SKM-1 treated with dmso at 0.1 percent for 144 hours (cell line): ENCODE results near the gene SLCO3A1.
A peak's percentile ranks its signal among the peaks of the same experiment; 100 is the strongest.

ENCODE experiments used
- DNase-seq: peaks from one replicate; lab custom pipeline; 2025; ENCODE audit not compliant: unreplicated experiment; lab: John Stamatoyannopoulos, UW

The SLCO3A1 gene

DNA sequence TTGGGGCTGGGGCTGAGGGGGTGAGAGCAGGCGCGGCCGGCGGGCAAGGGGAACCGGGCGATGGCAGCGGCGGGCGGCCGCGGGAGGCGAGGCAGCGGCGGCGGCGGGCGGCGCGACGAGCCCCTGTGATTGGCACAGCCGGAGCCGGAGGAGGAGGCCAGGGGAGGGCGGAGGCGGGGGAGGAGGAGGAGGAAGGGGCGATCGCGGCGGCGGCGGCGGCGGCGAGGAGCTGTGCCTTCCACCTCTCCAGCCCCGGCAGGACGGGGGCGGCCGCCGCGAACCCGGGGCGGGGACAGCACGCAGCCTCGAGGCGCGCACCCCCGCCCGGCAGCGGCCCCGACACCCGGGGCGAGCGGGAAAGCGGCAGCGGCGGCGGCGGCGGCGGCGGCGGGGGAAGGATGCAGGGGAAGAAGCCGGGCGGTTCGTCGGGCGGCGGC lies at the start of gene SLCO3A1:
Gene SLCO3A1 (plus strand): TSS at position 198 of the 437 bp plus-strand sequence.
- peak; percentile 32 for DNase-seq

GRCh38 chr15:91807122-91807521 lies 46.4 kb upstream of the SLCO3A1 start:
- DNase-seq = no peak

GRCh38 chr15:91813924-91814323 lies 39.6 kb upstream of the SLCO3A1 start:
- DNase-seq = no peak

DNA sequence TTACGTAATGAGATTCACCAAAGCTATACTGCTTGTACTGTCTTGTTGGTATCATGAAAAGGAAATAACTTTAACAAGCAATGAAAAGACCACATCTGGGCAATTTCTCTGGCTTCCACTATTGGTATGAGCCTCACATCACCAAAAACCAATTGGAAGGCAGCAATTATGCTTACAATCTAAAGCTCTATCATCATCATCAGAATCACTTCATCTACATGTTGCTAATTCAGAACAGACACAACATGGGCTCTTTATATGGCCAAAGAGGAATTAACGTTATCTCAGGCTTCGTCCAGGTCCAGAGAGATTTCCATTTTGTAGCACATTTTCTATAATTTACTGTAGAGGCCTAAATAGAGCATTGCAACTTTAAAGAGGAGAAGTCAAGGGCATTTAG lies 36.6 kb upstream of the SLCO3A1 start:
- no peak for DNase-seq

- DNase-seq = no peak
Observed at GRCh38 chr15:91821458-91821857, 32.0 kb upstream of the SLCO3A1 start.

GRCh38 chr15:91824256-91824655 lies 29.3 kb upstream of the SLCO3A1 start:
- no peak for DNase-seq

DNA sequence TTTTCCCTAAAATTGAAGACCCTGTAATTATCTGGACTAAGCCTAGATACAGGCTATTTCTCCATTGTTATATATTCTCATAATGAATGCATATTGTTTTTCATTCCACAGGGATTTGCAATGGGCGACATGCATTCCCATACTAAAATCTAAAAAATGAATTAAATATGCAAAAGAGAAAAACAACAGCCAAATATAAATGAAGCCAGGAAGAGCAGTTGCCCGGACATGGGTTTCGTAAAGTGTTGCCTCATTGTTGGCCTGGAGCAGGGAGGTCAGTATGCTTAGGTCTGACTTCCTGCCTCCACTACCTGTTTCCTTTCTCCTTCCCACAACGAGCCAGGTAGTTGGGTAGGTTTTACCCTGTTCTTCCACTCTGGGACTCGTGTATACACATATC lies 27.1 kb upstream of the SLCO3A1 start:
- DNase-seq = peak; percentile 5

DNA sequence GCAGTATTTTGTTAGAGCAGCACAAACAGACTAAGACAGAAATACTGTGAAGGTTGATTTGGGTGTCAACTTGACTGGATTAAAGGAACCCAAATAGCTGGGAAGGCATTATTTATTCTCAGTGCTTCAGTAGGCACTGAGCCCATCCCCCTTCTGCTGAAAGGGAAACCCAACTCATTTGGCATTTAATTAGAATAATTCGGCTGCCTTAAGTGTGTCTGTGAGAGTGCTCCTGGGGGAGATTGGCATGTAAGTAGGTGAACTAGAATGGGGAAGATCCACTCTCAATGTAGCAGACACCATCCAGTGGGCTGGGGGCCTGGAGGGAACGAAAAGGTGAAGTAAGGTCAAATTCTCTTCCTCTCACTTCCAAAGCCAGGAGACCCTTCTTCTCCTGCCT lies 20.5 kb upstream of the SLCO3A1 start:
- no peak for DNase-seq

DNA sequence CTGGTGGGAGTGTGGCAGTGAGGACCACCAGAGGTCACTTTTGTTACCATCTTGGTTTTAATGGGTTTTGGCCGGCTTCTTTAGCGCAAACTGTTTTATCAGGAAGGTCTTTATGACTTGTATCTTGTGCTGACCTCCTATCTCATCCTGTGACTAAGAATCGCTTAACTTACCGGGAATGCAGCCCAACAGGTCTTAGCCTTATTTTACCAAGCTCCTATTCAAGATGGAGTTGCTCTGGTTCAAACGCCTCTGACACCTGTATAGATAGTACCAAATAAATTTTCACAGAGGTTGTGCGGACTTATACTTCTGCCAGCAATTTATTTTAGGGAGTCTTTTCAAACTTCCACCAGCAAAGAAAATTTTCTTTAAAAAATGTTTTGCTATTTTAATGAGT lies 13.6 kb upstream of the SLCO3A1 start:
- no peak for DNase-seq

- no peak for DNase-seq
Observed at GRCh38 chr15:91841861-91842260, 11.6 kb upstream of the SLCO3A1 start.

DNA sequence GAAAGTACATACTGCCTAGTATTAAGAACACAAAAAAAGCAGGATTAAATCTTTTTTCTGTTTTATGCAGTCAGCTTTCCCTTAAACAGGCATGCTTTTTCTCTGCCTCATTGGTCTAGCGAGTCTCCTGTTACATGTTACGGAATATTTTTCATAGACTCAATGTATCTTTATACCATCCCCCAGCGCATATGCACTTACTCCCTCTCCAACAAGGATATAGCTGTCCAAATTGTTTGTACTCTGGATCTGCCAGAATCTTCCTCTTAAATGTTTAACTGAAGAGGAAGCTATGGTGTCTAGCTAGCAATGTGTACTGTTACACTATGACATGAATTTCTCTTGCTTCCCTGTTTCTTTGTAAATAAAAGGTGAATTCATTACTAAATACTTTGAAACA lies 9.2 kb upstream of the SLCO3A1 start:
- DNase-seq = no peak

DNA sequence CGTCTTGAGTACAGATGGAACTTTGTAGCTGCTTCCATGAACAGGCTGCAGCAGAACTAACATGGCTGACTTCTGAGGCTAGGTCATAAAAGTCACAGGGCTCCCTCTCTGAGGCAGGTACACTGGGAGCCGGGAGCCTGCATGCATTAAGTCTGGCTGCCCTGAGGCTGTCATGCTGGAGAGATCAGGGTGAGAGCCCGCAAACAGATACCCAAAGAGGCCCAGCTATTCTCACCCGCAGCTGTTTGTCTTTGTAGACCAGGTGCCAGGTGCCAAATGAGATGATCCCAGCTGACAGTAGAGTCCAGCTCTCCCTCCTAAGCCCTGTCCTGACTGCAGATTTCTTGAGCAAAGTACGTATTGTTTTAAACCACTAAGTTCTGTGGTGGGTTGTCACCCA lies 8.6 kb upstream of the SLCO3A1 start:
- no peak for DNase-seq

- DNase-seq = no peak
Observed at GRCh38 chr15:91845720-91846119, 7.8 kb upstream of the SLCO3A1 start.

DNA sequence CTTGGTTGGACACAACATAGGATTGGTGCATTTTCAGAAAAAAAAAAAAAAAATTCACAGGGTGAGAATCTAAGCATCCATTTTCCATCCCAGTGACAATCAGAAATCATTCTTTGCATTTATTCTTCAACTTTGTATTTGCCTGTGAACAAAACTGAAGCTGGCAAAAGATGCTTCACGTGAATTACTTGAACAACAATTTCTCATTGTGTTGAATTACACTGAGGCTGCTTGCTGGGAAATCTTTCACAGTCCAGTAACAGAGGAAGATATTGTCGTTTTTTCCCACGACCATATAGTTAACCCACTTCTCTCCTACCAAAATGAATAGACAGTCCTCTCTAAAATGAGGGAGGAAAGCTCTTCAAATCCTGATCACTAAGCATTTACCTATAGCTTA lies 4.3 kb upstream of the SLCO3A1 start:
- DNase-seq = no peak

GRCh38 chr15:91849749-91850161 lies 3.8 kb upstream of the SLCO3A1 start:
- peak; percentile 78 for DNase-seq

DNA sequence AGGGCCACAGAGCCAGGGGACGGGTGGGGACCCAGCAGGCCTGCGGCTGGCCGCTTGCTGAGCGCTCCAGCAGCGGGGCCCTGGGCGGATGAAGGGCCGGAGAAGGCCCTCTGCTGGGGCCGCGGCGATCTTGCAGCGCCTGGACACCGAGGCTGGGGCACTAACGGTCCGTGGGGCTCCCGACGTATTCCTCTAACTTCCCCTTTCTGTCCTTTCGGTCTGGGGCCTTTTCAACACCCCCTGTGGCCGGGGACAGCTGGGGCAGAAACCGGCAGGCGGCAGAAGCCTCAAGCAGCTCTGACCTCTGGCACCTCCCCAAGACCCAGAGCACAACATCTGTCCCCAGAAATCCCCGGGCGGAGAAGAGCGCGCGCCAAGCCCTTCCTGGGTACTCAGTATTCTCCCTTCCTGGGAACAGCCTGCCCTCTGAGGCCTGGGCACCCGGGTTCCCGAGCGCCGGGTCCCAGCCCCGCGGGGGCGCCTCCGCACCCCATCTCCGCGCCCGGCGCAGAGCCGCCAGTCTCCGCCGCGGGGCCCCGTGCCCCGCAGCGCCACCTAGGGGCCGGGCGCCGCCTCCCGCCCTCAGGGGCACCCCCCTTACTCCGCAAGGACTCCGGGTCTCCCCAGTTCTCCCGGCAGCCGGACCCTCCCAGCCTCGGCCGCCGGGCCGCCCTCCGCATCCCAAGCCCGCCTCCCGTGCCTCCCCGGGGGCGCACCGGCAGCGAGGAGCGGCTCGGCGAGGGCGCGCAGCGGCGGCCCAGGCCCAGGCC lies 582 bp upstream of the SLCO3A1 start:
- DNase-seq = peak; percentile 91

DNA sequence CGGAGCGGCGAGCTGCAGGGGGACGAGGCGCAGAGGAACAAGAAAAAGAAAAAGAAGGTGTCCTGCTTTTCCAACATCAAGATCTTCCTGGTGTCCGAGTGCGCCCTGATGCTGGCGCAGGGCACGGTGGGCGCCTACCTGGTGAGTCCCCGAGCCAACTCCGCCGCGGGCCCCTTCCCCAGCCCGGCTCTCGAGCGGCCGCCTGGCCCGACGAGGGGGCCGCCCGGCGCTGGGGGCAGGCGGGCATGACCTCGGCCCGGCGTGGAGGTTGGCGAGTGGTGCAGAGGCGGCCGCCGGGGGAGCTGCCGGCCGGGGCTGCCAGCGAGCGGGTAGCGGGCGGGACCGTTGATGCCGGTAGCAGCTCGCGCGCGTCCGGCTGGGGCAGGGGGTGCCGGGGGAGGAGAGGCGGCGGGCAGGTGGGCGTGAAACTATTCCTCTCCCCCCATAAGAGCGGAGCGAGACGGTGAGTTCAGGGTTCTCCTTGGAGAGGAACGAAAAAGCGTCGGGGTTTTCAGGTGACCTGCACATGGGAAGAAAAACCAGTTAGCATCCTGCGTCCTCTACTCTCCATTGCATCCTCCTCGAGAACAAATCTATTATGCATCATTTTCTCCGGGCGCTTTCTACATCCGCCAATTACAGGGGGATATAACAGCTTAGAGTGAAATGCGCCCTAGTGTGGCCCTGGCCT lies 585 bp downstream of the SLCO3A1 start:
- DNase-seq = no peak

GRCh38 chr15:91854639-91854990 lies 1.1 kb downstream of the SLCO3A1 start:
- peak; percentile 69 for DNase-seq

- no peak for DNase-seq
Observed at GRCh38 chr15:91855241-91855640, 1.7 kb downstream of the SLCO3A1 start.

GRCh38 chr15:91855684-91856489 lies 2.4 kb downstream of the SLCO3A1 start:
- no peak for DNase-seq

DNA sequence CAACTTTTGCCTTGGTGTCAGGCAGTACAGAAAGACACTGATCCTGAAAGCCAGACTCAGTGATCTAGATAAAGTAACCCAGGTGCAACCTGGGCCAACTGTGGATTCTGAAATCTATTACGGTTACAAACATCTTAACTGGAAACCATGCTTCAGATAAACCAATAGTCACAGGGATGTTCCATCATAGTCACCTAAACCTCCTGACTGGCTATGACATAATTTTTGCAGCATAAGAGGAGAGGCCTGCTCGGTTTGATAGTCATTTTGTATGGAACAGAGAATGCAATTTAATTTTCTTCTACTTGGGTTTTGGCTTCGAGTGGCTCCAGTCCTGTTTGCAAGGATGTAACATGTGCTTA lies 3.7 kb downstream of the SLCO3A1 start:
- no peak for DNase-seq

DNA sequence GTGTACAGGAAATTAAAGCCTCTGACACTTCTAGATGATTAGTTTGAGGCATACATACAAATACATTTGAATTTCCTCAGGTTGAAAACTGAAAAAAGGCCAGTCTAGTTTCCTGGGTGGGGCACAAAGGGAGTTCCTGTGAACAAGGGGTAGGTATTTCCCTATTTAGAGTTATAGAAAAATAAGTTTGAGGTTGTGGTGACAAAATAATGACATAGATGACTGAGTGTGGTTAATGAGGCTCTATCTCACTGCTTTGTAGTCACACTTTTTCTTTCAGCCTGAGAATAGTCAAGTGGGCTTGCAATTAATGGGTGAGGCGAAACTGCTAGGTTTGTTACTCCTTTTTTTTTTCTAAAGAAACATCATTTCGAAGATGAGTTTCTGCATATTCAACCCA lies 4.3 kb downstream of the SLCO3A1 start:
- DNase-seq = peak; percentile 29
